HG03432 (cell line): ENCODE measurements around the gene TESPA1.
A peak's percentile ranks its signal among the peaks of the same experiment; 100 is the strongest.

Experiments used
- ATAC-seq: cut with Tn5 transposase; IDR thresholded peaks from one replicate; pipeline ENCODE4 v1.9.1; 2021; ENCODE audit warnings: mild to moderate bottlenecking, moderate library complexity; ENCODE audit not compliant: unreplicated experiment

Gene TESPA1

DNA sequence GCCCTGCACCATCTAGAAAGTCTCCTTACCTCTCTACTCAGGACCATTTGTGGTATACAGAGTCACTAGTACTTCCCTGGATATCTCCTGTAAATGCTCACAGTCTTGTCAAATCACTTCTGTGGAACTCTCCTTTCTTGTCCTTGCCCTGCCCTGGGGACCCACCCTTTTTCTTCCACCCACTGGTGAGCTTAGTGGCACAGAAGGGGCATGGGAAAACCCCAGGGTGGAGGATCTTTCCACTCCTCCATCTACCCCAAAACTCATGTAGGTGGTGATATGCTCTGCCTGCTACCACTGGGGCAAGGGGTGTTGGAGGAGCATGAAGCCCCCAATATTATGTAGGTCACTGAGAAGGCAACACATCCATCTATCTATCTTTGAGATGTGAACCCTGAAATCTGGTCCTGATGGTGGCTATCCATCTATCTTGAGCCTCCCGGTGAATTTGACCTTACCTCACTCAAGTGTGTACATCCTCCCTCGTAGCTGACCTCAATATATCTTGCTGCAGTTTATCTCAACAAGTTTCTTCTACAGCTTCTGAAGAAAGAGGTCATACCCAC lies 943 bp downstream of the TESPA1 start:
- ATAC-seq, result no peak

DNA sequence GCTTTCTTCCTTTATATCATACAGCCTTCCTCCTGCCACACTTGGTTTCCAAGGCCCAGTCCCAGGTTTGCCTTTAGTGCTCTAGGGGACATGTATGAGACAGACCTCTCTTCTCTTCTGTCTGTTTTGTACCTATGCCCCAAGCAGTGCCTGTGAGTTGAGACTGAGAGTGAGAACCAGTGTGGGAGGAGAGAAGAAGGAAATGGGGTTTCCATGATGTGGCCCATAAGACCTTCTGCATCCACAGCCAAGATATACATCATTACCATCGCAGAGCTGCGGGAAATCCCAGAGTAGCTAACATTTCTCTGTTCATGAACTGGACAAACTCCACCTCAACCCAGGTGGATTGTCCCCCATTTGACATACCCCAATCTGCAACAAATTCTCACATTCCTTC lies 2.8 kb downstream of the TESPA1 start:
- no peak for ATAC-seq

DNA sequence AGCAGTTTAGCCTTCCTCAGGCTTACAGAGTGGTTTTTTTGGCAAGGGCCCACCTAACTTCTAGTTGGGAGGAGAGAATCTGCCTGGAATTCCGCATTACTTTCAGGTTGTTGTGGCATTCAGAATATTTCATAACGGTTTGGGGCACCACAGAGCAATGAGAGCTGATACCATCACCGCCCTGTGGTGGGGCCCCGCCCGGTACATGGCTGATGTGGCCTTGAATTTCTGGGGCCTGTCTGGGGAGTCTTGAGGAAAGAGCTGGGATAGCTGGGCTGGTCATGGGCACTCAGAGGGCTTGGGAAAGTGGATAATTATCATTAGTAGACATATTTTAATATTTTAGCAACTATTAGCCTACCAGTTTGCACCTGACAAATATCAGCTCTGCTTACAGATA lies 4.2 kb downstream of the TESPA1 start:
- no peak for ATAC-seq

DNA sequence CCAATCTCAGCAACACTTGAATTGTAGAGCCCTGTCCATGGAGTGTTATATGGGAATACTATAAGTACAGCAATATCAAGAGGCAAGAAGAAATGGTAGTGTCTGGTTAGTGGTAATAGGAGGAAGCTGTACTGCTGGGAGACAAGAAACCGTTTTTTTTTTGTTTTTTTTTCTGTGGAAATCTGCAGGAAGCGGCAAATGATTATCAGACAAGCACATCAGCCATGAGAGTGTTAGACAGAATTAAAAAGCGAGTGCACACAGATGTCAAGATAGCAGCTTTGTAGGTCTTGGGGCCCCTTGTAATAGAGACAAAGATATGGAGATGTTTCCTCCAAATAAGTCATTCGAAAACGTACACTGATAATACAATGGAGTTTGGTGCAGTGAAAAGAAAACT lies 6.7 kb downstream of the TESPA1 start:
- no peak for ATAC-seq

DNA sequence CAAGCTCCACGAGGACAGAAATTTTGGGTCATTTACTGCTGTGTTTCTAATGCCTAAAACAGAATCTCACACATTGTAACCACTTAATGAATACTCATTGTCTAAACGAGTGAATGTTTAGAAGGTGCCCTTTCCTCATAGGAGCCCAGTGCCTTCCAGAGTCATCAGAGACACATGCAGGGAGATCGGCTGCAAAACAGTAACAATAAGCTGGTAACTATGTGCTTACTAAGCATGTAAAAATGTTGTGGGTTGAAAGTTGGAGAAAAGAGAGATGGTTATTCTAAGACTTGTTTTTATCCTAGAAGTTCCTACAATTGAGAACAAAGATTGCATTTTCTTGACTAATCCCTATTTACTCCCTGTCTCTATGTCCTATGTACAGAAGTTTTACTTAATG lies 7.4 kb downstream of the TESPA1 start:
- ATAC-seq, result no peak

DNA sequence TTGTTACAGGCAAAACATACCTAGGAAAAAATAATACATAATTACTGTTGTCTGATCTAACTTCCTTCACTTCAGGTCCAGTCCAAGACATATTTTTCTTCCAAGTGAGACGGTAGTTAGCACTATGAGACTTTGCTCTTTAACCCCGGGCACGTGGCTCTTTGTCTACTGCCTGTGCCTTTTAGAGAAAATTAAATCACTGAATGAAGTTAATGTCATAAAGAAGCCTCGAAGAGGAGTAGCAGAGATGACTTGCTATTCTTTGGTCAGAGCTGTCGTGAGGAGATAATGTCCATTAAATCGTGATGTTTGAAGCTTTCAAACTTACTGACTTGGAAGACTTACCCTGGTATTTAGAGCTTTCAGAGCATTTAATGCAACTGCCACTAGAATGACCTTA lies 8.7 kb downstream of the TESPA1 start:
- ATAC-seq, result no peak

DNA sequence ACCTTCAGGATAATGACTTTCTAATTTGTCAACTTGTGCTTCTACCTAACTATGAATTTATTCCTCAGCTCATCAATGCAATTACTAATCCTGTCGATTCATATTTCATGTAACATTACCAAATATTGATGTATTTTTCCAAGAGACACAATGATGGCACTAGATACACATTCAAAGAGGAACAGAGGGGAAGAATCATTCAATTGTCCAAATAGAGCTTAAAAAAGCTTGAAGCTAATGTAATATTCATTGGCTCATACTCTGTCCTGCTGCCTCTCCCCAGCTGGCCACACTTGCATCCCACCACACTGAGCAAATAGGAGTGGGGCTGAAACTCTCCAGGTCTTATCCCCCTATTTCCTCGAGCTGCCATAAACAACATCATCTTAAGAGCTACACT lies 9.3 kb downstream of the TESPA1 start:
- ATAC-seq, result no peak

DNA sequence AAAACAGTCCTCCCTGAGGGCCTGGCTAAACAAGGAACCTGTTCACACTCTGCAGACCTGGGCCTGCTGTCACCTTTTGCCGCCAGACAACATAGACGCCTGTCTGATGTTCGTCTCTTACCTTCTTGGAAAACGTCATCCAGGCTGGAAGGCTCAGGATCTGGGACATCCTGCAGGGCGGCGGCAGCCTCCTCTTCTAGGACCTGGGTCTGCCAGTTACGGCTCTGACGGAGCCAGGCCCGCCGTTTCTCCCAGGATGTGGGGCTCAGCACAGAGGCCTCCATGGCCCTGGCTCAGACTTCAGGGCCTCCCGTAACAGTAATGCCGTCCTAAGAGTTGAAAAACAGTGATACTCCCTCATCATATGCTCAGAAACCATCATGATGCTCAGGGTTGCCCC lies 10.3 kb downstream of the TESPA1 start:
- ATAC-seq, result no peak

DNA sequence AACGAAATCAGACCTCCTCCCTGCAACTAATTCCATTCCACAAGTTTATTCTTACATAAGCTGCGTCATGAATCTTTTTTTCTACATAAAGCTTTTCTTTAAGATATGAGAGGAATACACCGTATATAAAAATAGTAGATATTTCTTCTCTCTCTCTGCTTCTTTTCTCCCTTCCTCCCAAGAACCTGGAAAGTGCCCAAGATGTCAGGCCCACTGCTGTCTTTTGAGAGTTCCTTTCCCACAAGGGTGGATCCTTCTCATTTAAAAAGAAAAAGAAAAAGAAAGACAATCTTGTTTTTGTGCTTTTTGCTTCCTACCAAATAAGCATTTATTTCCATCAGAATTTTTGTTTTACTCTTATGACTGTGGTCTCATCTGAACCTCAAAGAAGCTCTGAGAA lies 11.0 kb downstream of the TESPA1 start:
- ATAC-seq, result no peak

DNA sequence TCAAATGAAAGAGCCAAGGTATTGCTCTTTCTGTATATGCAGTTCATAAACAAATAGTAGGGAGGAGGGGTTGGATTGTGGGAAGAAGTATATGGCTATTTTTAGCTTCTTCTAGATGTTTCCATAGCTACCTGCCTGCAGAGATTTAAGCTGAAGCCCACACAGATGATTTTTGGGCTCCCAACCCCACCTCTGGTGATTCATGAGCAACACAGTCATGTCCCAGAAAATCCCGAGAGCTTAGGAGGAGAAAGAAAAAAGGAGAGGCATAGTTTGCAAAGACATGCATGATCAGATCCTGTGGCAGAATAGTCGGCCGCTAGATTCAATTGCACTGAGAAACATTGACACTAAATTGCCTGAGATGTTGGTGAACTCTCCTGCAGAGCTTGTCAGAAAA lies 13.8 kb downstream of the TESPA1 start:
- ATAC-seq, result no peak

DNA sequence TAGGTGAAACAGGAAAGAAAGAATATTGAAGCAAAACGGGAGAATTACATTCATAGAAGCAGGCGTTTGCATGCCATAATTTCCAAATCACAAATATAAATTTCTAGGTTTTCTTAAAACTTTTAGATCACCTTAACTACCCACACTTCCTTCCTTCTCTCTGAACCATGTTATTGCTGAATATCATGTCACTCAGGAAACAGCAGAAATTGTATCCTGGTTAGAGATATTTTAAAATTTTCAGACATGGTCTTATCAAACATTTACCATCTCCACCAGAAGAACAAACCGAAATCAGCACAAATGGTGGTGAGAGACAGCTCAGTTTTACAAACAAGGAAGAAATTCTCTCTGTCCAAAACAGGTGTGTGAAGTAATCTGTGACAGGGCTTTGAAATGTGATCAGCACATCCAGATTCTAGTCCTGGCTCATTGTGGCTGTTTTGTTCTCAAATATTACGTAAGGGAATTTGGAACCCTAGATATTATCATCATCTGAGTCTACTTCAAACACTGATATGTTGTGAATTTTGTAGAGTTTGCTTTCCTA lies 16.3 kb downstream of the TESPA1 start:
- ATAC-seq, result no peak

DNA sequence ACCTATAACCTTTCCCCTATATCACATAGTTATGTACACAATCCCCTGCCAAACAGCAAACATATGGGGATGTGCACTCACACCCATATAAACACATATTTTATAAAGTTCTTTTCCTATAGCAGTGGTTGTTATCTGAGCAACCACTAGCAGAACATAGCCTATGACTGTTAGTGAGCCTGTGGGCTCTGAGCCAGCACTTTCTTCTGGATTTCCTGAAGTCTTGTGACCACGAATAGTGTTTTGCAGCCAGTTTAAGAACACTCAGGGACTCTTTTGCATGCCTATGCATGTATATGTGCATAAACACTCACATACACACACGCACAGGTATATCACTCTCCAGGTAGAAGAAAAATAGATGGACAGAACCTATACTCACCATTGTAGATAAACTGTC lies 17.1 kb downstream of the TESPA1 start:
- ATAC-seq, result no peak

DNA sequence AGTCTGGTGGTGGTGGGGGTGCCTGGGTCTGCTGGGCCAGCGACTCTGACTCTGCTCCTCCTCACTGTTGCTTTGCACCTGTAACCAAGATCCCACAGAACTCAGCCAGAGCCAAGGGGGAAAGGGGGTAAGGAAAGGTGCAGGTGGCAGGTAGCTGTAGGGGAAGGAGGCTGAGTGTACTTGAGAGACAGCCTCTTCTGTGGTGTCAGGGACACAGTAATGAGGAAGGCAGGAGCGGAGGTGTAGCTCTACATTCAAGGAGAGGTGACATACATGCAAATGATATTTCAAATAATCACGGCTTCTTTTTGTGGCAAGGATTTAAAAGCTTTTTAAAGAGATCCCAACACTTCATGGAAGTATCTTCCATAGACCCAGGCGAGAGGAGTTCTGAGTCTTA lies 23.4 kb downstream of the TESPA1 start:
- no peak for ATAC-seq

DNA sequence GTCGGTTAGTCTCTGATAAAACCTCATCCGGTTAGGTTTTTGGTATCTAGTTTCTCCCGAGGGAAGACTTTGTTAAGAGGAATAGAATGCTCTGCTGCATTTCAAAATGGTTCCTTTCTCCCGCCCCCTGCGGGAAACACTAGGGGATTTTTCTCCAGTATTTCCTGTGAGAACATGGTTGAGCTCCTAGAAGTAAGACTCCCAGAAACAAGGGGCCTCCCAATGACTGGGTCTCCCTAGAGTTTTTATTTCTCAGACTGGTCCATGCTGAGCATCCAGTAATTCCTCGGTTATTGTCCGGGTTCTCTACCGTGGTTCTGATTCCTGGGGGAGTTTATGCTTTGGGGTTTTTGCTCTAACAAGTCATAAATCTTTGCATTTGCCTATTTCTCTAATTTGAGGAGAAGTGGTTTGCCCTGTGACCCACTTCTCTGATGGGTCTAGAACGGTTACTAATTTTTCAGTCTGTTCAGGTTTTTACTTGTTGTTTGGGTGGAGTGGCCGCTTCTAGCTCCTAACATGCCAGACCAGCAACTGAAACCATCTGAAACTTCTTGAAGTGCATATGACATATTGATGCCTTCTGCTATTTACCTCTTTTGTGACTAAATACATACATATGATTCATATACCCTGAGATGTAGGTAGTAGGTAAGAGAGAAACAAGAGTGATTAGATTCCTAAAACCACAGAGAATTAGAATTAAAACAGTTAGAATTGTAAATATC lies 25.1 kb downstream of the TESPA1 start:
- ATAC-seq, result peak; percentile 81

DNA sequence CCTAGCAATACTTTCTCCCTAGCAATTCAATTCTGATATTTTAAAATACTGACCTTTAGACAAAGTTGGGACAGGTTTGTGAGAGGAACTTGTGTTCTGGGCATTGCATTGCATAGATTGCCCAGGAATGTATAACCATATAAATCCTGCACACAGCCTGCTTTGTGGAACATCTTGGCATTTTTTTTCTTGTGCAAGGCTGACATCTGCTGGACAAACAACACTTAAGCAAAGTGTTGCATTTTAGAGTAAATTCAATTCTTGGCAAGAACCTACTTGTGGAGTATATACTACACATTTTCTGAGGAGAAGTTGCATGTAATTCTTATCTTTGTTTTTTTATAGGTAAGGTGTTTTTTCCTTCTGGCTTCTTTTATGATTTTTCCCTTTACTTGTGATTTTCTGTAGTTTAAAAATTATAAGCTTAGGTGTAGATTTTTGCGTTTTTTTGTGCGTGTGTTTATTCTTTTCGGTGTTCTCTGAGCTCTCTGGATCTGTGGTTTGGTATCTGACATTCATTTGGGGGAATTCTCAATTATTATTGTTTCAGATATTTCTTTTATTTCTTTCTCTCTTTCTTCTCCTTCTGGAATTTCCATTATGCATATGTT lies 26.4 kb downstream of the TESPA1 start:
- ATAC-seq, result no peak

DNA sequence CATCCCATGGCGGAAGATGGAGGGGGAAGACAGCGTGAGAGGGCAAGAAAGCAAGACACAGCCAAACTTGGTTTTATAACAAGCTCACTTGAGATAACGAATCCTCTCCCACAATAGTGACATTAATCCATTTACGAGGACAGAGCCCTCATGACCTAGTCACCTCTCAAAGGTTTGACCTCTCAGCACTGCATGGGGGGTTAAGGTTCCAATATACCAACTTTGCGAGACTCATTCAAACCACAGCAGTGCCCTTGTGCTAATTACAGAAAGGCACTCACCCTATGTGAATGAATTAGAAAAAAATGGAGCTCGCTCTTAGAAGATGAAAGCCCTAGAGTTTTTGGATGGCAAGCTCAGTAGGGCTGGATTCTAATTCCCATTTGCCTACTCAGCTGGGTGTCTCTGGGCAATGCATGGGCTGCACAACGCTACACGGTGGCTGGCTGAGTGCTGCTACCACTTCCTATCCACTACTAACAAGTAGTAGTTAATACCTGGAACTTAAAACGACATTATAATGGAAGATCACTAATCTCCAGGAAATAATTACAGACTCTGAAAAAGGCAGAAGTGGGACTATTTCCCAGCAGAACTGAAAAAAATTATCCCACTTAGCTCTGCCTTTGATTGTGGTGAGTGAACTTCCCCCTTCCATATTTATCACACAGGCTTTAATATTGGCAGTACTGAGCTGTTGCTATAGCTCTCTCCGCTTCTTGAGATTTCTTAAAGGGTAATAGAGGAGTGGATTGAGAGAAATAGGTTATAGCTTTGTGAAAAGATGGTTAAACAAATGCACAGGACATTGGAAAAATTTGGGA lies 27.5 kb downstream of the TESPA1 start:
- ATAC-seq, result no peak

DNA sequence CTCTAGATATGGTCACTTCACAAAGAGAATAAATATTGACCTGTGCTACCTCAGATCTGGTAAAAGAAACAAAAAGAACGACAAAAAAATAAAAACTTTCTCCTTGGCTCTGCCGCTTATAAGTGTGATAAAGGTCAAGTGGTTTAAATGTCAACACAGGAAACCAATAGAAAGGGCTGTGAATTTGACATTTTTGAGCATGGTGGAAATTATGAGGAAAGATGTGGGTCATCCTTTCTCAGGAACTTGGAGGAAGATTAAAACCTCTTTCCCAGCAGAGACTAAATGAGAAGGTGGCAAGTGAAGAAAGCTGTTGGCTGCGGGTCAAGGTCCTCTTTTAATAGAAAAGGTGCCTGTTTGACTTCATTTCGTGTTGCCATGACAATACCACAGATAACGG lies 28.2 kb downstream of the TESPA1 start:
- no peak for ATAC-seq

DNA sequence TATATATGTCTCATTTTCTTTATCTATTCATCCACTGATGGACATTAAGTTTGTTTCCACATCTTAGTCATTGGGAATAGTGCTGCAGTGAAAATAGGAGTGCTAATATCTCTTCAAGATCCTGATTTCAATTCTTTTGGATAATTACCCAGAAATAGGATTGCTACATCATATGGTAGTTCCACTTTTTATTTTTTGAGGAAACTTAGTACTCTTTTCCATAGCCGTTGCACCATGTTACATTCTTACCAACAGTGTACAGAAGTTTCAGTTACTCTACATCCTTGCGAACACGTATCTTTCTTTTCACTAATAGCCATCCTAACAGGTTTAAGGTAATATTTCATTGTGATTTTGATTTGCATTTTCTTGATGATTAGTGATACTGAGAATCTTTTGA lies 29.8 kb downstream of the TESPA1 start:
- ATAC-seq, result no peak

DNA sequence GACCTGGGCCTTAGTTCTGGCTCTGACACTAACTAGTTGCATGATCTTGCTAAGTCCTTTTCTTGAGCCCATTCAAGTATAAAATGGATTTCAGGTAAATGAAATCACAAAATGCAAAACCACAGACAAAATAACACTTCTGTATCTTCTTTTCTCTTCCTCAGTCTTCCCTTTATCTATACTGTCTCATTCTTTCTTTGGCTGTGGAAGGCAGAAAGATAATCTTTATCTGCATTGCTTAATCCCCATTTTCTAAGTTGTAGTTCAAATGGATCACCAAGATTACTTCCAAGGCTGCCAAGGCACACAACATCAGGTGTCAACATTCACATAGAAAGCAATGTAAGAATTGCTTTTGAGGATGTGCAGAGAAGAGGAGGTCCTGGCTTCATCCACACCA lies 30.3 kb downstream of the TESPA1 start:
- no peak for ATAC-seq

DNA sequence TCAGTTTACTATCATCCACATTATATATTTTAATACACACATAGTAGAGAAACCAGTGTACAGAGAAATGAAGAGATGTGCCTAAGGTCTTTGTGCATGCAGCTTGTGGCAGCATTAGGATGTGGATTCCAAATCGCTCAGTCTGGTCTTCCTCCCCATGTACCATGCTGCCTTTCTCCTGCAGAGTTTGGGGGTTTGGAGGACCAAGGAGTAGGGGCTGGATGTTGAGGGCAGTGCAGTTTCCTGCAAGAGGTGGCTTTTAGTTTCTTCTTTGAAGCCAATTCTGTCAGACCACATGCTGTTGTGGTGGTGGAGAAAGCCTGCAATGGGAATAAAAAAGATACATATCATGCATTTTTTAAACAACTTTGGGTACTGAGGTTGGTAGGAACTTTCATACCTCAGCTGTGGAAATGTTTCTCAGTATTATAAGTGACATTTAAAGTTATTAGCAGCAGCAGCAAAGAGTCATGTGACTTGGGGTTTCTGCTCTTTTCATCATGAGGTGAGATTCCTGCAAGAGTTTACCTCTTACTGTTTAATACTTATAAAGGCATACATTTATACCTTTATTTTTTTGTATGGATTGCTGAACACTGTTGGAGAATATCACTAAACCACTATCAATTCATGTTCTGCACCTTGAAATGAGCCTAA lies 34.4 kb downstream of the TESPA1 start:
- no peak for ATAC-seq
